ENCODE results near the gene TPRN.

Gene TPRN

DNA sequence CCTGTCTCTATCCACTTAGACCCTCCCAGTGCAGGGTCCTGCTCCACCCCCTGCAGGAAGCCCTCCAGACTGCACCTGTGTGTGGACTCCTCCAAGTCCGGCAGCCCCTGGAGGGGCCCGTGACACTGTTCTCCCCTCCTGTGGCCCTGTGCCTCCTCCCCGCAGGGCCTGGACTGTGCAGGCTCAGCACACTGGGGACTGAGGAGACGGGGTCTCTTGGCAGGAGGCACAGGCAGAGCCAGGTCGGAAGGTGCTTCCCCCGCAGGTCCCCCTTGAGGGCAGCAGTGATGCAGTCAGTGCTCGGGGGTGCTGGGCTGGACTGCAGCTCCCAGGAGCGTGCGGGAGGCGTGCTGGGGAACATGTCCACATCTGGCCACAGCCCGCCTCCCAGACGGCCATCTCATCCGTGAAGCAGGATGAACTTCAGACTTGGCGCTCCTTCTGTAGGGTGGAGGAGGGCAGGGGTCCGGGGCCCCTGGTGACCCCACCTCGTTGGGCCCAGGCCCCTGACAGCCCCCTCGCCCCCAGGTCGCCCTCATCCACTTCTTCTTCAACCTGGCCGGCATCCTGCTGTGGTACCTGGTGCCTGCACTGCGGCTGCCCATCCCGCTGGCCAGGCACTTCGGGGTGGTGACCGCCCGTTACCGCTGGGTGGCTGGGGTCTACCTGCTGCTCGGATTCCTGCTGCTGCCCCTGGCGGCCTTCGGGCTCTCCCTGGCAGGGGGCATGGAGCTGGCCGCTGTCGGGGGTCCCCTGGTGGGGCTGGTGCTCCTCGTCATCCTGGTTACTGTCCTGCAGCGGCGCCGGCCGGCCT lies 35.1 kb upstream of the TPRN start:
- no peak for DNase-seq (ENCODE audit: low spot score)

DNA sequence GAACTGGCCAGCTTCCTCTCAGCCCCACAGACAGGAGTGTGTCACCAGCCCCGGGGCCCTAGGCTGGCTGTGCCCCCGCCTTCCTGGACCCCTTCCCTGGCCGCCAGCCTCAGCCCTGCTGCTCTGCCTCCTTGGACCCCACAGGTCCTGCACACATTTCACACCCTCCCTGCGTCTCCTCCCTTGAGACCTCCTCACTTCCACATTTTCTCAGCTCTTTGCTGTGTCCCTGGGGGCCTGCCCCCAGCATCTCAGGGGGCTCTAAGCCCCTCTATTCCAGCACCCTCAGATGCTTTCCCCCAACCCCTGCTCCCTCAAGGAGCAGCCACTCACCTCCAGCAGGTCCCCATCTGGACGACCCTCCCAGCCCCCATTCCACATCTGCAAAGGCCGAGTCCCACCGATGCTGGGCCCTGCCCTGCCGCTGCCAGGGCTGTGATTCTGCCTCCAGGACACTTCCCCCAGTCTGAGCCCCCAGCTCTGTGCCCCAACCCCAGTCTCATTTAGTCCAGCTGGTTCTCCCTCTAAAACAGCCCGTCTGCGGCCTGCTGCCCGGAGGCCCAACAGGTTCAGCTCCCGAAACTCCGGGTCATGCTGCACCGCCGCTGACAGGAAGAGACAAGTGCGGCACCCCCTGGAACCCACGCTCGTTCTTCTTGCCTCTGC lies 34.4 kb upstream of the TPRN start:
- DNase-seq (ENCODE audit: low spot score) = no peak

DNA sequence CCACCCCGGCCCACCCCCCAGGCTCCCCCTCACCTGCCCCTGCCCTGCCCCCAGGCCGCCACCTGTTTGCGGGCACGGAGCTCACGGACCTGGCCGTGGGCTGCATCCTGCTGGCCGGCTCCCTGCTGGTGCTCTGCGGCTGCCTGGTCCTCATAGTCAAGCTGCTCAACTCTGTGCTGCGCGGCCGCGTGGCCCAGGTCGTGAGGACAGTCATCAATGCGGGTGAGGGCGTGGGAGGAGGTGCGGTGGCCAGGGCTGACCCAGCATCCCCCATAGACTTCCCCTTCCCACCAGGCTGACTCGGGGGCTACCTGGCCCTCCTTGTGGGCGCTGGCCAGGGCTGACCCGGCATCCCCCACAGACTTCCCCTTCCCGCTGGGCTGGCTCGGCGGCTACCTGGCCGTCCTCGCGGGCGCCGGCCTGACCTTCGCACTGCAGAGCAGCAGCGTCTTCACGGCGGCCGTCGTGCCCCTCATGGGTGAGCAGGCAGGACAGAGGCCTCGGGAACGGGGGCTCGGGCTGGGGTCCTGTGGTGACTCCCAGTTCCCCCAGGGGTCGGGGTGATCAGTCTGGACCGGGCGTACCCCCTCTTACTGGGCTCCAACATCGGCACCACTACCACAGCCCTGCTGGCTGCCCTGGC lies 33.6 kb upstream of the TPRN start:
- no peak for DNase-seq (ENCODE audit: low spot score)

DNA sequence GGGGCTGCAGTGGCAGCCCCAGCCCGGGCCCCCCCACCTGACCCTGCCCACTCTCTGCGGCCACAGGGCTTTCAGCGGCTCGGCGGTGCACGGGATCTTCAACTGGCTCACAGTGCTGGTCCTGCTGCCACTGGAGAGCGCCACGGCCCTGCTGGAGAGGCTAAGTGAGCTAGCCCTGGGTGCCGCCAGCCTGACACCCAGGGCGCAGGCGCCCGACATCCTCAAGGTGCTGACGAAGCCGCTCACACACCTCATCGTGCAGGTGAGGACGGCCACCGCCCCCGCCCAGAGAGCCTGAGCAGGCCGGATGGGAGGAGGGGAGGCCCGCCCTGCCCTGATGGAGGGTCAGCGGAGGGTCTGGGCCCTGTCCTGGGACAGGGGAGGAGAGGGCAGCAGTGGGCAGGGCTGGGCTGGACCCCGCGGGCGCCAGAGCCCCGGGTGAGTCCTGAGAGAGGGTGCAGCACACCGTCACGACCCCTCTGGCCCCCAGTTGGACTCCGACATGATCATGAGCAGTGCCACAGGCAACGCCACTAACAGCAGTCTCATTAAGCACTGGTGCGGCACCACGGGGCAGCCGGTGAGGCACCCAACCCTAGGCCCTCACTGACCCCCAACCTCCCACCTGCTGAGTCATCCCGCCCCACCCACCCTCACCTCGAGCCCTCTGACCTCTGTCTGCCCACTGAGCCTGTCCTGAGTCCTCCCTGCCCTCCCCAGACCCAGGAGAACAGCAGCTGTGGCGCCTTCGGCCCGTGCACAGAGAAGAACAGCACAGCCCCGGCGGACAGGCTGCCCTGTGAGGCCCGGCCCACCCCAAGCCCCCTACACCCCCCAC lies 32.8 kb upstream of the TPRN start:
- DNase-seq (ENCODE audit: low spot score) = no peak

DNA sequence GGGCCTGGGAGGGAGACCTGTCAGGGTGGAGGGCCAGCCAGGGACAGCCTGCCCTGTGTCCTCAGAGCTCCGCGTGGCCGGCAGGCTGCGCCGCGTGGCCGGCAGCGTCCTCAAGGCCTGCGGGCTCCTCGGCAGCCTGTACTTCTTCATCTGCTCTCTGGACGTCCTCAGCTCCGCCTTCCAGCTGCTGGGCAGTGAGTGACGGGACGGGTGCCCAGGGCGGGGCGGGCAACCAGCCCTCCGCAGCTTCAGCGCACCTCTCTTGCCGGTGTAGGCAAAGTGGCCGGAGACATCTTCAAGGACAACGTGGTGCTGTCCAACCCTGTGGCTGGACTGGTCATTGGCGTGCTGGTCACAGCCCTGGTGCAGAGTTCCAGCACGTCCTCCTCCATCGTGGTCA lies 32.0 kb upstream of the TPRN start:
- no peak for DNase-seq (ENCODE audit: low spot score)

DNA sequence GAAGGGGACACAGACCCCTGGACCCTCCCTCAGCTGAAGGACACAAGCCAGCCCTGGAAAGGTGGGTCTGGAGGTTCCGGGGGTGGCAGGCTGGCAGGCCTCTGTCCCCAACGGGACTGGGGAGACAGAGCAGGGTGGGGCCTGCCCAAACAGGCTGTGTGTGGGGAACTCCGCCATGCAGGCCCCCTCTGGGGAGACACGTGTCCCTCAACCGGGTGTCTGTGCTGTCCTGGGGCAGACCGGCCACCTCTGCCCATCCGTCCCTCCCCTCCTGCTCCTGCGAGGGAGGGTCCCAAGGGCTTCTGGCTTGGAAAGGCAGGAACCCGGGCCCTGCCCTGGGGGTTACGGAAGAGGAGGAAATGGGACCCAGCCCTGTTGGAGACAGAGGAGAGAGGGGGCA lies 31.6 kb upstream of the TPRN start:
- no peak for DNase-seq (ENCODE audit: low spot score)

DNA sequence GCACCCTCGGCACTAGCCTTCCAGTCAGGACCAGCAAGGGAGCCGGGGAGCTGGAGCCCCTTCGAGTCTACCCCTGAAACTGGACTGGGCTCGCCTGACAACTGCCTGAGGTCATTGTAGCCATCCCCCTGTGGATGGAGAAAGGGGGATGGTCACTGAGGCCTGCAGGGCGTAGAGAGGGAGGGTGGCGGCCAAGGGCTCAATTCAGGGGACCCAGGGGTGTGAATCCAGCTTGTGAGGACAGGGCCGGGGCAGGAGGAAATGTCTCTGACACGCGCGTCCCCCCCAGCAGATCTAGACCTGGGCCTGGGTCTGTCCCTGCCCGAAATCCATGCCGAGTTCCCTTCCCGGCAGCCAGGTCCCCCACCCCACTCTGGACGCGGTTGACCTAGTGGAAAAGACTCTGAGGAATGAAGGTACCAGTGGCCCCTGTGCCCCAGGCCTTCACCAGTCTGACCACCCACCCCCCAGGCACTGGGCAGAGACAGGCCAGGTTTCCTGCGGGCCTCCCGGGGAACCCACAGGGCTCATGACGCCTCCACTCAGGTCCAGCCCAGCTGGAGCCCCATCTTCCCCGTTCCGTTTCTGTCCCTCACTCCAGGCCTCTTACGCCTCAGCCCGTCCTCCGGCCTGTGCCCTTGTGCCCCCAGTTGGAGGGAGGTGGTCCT lies 31.0 kb upstream of the TPRN start:
- no peak for DNase-seq (ENCODE audit: low spot score)

DNA sequence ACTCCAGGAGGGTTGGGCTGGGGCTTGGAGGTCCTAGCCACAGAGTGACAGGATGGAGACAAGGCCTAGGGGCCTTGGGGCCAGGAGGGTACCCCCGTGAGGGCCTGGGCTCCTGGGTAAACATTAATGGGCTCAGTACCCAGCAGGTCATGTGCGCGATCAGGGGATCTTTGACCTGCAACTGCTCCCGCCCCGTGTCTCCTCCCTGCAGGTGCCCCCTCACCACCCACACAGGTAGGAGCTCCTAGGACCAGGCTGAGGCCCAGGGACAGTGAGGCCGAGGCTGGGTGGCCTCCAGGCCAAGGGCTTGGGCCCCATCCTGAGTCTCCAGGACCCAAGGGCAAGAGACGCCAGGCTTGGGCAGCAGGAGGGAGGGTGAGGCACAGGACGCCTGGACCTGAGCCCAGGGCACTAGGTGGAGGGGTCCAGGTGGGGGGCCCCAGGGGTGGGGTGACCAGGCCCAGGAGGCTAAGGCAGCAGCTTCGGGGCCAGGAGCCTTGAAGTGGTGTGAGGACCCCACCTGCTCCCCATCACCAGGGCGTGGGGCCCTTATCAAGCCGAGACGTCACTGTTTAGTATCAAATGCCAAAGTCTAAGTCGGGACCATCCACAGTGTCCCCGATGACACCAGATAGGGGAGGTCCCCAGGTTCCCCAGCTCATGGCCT lies 30.3 kb upstream of the TPRN start, which contains the start of gene SLC34A3:
Gene SLC34A3 (plus strand): TSS at position 197 of the 667 bp plus-strand sequence. CDS start 802 bp downstream, outside the sequence.
- no peak for DNase-seq (ENCODE audit: low spot score)

DNA sequence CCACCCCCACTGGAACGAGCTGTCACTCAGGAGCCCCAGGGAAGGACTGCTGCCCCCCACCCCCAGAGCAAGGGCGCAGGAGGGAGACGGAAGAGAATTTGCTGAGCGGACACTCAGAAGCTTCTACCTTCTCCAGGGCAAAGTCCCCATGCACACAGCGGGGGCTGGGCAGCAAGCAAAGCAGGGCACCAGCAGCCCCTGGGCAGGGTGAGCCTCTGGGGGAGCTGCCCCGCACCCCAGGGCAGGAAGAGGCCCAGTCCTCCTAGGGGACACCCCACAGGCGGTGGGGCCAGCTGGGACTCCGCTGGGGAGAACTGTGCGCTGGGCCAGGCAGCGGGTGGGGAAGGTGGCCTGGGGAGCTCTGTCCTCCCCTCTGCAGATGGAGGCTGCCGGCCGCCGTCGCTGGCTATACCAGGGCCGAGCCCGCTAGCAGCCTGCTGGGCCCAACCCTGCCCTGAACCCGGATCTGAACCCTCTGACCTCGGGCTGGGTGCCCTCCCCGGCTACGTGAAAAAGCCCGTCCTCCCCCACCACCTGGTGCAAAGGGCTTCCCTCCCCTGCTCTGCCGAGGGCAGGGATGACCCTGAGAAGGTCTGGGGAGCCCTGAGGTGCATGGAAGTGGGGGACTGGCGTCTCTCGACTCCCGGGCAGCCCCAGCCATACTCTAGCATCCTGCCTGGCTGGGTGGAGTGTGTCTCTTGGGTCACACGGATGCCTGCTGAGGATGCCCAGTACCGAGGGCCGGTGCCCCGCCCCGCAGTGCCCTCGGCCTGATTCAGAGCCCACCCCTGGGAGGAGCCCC lies 29.6 kb upstream of the TPRN start:
- no peak for DNase-seq (ENCODE audit: low spot score)

DNA sequence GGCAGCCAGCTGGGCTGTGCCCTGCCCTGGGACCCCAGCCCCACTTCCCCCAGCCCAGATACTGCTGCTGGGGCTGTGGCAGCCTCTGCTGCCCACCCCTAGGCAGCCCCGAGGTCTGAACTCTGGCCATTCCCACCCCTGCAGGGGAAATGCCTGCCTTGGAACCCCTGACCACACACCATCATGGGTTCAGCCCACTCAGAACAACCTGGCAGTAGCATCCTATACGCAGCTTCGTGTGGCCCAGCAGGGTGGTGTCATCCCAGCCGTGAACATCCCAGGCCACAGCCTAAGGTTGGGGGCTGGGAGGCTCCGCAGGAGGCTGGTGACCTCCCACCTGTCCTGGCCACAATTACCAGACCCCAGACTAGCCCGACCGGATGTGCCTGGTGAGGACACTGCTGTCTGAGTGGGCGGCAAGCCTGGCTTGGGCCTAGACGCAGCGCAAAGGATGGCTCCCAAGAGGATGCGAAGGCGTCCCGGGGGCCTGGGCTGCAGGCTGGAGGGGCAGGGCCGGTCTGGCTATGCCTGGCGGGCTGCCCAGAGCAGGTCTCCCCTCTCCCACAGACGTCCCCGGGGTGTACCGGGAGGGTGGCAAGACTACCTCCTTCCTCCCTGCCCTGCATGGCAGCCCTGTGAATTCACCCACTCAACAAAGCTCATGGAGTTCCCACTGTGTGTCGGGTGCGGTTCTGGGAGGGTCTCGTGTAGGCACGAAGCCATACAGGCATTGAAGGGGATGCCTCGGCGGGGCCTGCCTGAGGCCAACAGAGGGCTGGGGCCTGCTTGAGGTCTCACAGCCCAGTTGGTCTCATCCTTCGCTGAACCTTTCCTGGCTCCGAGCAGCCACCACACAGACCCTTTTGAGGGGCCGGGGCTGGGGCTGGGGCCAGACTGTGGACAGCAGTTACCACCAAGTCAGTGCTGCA lies 28.7 kb upstream of the TPRN start:
- no peak for DNase-seq (ENCODE audit: low spot score)

DNA sequence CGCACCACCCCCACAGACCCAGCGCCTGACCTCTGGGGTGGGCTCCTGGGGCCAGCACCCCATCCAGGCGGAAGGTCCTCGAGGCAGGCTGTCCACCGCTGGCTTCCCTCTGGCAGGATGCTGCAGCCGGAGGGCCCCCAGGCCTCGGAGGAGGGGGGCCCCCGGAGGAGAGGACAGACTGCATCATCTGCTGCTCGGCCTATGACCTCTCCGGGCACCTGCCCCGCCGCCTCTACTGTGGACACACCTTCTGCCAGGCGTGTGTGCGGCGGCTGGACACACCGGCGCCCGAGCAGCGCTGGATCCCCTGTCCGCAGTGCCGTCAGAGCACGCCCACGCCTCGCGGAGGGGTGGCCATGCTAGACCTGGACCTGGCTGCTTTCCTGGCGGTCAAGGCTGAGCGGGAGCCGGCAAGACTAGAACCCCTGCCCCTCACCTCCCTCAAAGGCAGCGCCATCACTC lies 28.0 kb upstream of the TPRN start:
- no peak for DNase-seq (ENCODE audit: low spot score)

DNA sequence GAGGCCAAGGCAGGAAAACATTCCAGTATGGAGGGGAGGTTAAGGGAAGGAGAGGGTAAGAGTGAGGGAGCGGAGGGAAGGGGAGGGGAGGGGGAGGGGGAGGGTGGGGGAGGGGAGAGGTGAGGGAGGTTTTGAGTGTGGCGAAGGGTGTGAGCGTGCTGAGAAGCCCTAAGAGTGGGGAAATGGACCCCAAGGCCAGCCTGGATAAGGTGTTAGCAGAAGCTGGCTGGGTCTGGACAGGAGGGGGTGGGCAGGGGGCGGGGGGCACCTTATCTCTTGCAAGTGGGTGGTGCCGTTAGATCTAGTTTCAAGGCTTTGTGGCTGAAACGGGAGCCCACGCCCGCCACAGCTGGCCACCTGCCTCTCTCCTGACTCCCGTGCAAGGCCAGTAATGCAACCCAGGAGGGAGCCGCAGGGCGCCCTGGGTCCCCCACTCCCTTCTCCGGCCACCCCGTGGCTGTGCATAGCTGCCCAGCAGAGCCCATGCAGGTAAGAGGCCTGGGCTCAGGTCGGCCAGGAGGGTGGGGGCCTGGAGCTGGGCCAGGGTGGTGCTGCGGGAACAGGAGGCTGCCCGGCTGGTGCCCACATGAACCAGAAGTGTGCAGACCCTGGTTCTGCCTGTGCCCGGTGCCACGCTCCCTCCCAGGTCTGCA lies 27.4 kb upstream of the TPRN start:
- DNase-seq (ENCODE audit: low spot score) = no peak

DNA sequence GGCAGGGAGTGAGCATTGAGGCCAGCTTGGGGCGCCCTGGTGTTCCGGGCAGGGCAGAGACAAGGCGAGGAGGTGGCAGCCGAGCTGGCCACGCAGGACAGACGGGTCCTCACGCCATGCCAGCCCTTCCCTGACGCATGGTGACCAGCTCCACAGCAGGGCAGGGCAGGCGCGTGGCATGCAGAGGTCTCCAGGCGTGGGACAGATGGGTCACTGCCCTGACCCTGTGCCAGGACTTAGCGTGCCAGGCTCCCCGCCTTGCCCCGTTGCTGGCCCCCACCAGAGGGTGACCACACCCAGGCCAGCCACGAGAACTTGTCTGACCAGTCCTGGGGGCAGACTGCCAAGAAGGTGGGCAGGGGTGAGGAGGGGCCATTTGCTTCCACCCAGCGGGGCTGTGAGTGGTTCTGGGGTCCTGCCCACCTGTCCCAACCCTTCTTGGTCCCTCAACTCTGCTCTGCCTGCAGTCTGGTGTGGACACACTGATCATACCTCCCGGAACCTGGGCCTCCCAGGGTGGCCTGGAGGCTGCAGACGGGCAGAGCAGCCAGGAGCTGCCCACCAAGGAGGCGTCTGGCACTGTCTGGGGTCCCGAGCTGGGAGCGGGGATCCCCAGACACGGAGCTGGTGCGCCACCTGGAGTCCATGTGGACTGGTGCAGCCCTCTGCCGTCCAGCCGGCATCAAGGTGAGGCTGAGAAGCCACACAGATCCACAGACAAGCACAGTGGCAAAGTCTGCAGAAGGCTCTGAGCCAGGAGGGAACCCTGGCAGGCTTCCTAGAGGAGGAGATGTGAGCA lies 26.7 kb upstream of the TPRN start, which contains the start of gene RNF224:
Gene RNF224 (plus strand): TSS at position 449 of the 799 bp plus-strand sequence. CDS start 834 bp downstream, outside the sequence.
- peak; percentile 61 for DNase-seq (ENCODE audit: low spot score)

DNA sequence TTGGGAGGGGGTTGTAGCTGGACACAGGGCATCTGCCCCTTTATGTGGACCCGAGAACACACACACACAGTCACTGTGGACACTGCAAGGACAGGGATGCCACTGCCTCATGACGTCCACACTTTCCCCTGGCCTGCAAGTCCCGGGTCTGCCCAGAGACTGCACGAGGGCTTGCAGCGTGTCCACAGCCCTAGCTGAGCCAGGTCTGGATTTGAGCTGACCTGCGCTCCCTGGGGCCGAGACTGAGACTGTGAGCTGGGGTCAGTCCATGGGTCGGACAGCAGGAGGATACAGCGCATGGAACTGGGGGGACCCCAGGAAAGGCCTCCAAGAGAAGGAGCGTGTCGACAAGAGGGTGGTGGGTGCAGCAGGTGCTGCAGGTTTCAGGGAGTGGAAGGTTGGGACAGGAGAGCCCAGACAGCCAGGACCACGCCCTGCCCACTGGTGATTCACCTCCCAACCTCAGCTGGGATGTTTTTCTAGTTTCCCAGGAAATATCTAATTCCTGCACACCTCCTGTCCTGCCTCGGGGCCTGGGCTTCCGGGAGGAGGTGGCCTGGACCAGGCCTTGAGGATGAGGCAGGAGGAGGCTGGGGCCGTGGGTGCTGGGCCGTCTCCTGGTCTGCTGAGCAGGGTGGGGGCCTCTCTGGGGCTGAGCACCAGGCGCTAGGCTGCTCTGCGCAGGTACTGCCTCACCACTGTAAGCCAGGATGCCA lies 26.0 kb upstream of the TPRN start:
- DNase-seq (ENCODE audit: low spot score) = no peak

DNA sequence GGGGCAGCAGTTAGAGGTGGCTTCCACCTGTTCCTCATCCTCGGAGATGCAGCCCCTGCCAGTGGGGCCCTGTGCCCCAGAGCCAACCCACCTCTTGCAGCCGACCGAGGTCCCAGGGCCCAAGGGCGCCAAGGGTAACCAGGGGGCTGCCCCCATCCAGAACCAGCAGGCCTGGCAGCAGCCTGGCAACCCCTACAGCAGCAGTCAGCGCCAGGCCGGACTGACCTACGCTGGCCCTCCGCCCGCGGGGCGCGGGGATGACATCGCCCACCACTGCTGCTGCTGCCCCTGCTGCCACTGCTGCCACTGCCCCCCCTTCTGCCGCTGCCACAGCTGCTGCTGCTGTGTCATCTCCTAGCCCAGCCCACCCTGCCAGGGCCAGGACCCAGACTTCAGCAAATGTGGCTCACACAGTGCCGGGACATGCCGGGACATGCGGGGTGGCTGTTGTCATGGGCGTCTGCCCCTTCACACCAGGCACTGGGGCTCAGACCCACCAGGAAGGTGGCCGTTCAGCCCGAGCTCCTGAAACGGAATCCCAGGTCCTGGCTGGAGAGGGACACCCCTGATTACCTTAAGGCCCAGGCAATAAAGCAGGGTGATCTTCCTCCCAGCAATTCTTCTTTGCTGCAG lies 25.3 kb upstream of the TPRN start:
- no peak for DNase-seq (ENCODE audit: low spot score)
